ENCODE results near the gene B3GALT6. TPM values are rescaled to one million over a fixed set of nuclear protein-coding genes. Genes with fewer than 3 reads are reported as not detected.

The B3GALT6 gene
- total RNA-seq, 3 donors from 2014 or later = 38.0 to 40.8 (median 39.0) TPM

GRCh38 chr1:1279028-1279427 is 47.0 kb downstream of the B3GALT6 start:
- ATAC-seq (no peak), DNase-seq (no peak)
- Mint-ChIP-seq H3K36me3 (ENCODE audit: insufficient read depth) (no peaks in the 10 kb centered on the region), H3K4me3 (no peak overlapping the region), H3K4me1 (ENCODE audit: low read depth) (peaks cover 4% of the 10 kb centered on the region), H3K9me3 (no peaks in the 10 kb centered on the region), H3K27me3 (ENCODE audit: low read depth) (no peaks in the 10 kb centered on the region)

DNA sequence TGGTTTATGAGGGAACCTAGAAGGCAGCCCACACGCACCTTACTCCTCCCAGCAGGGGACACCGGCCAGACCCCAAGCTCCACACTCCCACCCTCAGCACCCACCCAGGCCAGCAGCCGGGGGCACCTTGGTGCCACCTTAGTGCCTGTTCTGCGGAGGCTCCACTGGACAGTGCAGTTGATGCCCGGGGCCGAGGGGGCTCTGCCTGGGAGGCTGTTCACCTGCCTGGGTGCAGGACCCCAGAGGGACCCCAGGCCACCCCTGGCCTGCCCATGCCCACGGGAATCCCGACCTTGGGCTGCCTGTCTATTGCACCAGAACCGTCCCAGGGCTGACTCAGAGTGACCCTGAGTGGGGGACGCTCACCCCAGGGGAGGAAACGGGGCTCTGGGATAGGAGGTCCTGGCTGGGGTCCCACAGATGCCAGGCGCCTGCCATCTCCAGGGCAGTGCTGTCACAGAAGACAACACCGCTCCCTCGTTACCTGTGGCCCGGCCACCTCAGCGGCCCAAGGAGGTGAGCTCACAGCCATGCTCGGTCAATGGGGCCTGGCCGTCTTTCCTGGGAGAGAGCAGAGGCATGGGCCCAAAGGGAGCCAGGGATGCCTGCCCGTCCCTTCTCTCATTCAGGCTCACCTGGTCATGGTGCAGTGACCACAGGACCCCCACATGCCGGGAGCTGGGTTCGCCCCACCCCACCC is 48.9 kb downstream of the B3GALT6 start:
- Mint-ChIP-seq H3K36me3 (ENCODE audit: insufficient read depth) (no peaks in the 10 kb centered on the region), H3K27me3 (ENCODE audit: low read depth) (no peaks in the 10 kb centered on the region), H3K4me3 (no peak overlapping the region), H3K9me3 (no peaks in the 10 kb centered on the region), H3K4me1 (ENCODE audit: low read depth) (no peaks in the 10 kb centered on the region)
- DNase-seq (no peak), ATAC-seq (no peak)

DNA sequence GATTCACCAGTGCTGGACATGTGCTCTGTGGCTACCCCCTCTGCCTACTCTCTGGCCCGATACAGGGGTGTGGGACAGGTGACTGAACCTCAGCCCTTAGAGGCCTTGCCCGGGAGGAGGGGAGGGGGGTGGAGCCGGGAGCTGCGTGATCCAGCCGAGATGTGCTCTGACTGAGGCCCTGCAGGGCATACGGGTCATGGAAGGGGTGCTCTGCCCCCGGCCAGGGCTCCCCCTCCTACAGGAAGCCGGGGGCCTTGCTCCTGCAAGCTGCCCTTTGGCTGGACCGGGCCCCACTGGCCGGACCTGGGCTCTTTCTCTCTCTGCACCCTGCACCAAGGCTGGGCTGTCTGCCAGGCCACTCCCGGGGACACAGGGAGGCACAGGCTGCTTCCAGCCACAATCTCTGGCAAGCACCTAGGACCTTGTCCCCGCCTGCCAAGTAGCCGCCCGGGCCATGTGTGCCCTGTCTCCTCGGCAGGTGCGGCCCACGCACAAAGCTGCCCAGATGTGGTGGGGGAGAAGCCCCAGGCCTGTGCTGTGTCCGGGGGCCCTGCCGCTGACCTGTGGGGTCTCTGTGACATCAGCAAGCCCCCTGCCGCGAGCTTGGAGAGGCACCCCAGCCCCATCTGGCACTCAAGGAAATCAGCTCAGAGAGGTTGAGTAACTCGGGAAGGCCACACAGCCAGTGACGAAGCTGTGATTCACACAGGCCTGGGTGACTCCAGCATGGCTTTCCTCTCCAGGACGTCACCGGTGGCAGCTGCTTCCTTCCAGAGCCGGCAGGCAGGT is 49.7 kb downstream of the B3GALT6 start:
- DNase-seq (no peak), ATAC-seq (no peak)
- Mint-ChIP-seq H3K9me3 (no peaks in the 10 kb centered on the region), H3K4me1 (ENCODE audit: low read depth) (no peaks in the 10 kb centered on the region), H3K4me3 (no peak overlapping the region), H3K27me3 (ENCODE audit: low read depth) (no peaks in the 10 kb centered on the region), H3K36me3 (ENCODE audit: insufficient read depth) (no peaks in the 10 kb centered on the region)

GRCh38 chr1:1282998-1283397 is 51.0 kb downstream of the B3GALT6 start:
- ATAC-seq = peak in 1 of 2 donors; percentile 51
- H3K9me3 Mint-ChIP-seq = no peaks in the 10 kb centered on the region
- no peaks in the 10 kb centered on the region for H3K27me3 Mint-ChIP-seq (ENCODE audit: low read depth)
- no peaks in the 10 kb centered on the region for H3K36me3 Mint-ChIP-seq (ENCODE audit: insufficient read depth)
- no peak overlapping the region for H3K4me3 Mint-ChIP-seq
- no peak for DNase-seq
- no peaks in the 10 kb centered on the region for H3K4me1 Mint-ChIP-seq (ENCODE audit: low read depth)

GRCh38 chr1:1283821-1284220 is 51.8 kb downstream of the B3GALT6 start:
- Mint-ChIP-seq H3K4me1 (ENCODE audit: low read depth) (no peaks in the 10 kb centered on the region), H3K4me3 (no peak overlapping the region)

More at GRCh38 chr1:1283821-1284220, 51.8 kb downstream of the B3GALT6 start:
- ATAC-seq (no peak), DNase-seq (no peak)
- H3K36me3 Mint-ChIP-seq (ENCODE audit: insufficient read depth) = no peaks in the 10 kb centered on the region
- H3K9me3 Mint-ChIP-seq = no peaks in the 10 kb centered on the region
- no peaks in the 10 kb centered on the region for H3K27me3 Mint-ChIP-seq (ENCODE audit: low read depth)

Other genes with a start within 250 kb of the B3GALT6 start
- 1 to 10 TPM; 1.3 to 3.0 (median 2.7) TPM for gene HES4, start 232.1 kb upstream of the B3GALT6 start, total RNA-seq
- 10 to 100 TPM; 22.3 to 23.7 (median 22.9) TPM for gene ISG15, start 218.7 kb upstream of the B3GALT6 start, total RNA-seq
- 10 to 100 TPM; 12.0 to 18.0 (median 15.2) TPM for gene AGRN, start 212.1 kb upstream of the B3GALT6 start, total RNA-seq
- under 1 TPM in 1 of 3 donors, not detected in 2; 0.16 TPM for gene RNF223, start 157.9 kb upstream of the B3GALT6 start, total RNA-seq
- gene C1orf159, start 116.1 kb upstream of the B3GALT6 start, total RNA-seq = 10 to 100 TPM; 22.3 to 27.6 (median 26.8) TPM
- not detected for gene TTLL10, start 58.4 kb upstream of the B3GALT6 start, total RNA-seq
- gene TNFRSF18, start 25.6 kb upstream of the B3GALT6 start, total RNA-seq = 100 to 1,000 TPM; 102 to 212 (median 155) TPM
- gene TNFRSF4, start 18.1 kb upstream of the B3GALT6 start, total RNA-seq = 100 to 1,000 TPM; 480 to 735 (median 495) TPM
- 100 to 1,000 TPM; 191 to 242 (median 193) TPM for gene SDF4, start 236 bp upstream of the B3GALT6 start, total RNA-seq
- gene C1QTNF12, start 14.5 kb downstream of the B3GALT6 start, total RNA-seq = 1 to 10 TPM; 1.6 to 2.2 (median 2.1) TPM
- 10 to 100 TPM; 89.3 to 93.6 (median 91.2) TPM for gene UBE2J2, start 41.6 kb downstream of the B3GALT6 start, total RNA-seq
- gene SCNN1D, start 48.2 kb downstream of the B3GALT6 start, total RNA-seq = 1 to 10 TPM; 2.8 to 3.9 (median 3.2) TPM
- gene ACAP3, start 75.7 kb downstream of the B3GALT6 start, total RNA-seq = 10 to 100 TPM; 28.4 to 37.6 (median 30.1) TPM
- 10 to 100 TPM; 38.9 to 40.7 (median 39.5) TPM for gene PUSL1, start 76.4 kb downstream of the B3GALT6 start, total RNA-seq
- gene INTS11, start 92.4 kb downstream of the B3GALT6 start, total RNA-seq = 100 to 1,000 TPM; 164 to 181 (median 172) TPM
- 10 to 100 TPM; 16.0 to 18.4 (median 18.1) TPM for gene CPTP, start 92.6 kb downstream of the B3GALT6 start, total RNA-seq
- gene TAS1R3, start 99.0 kb downstream of the B3GALT6 start, total RNA-seq = under 1 TPM; 0.15 to 0.29 (median 0.19) TPM
- 10 to 100 TPM; 70.7 to 74.6 (median 72.1) TPM for gene DVL1, start 117.2 kb downstream of the B3GALT6 start, total RNA-seq
- under 1 TPM; 0.41 to 0.53 (median 0.47) TPM for gene MXRA8, start 126.3 kb downstream of the B3GALT6 start, total RNA-seq
- 100 to 1,000 TPM; 218 to 244 (median 220) TPM for gene AURKAIP1, start 143.0 kb downstream of the B3GALT6 start, total RNA-seq
- gene CCNL2, start 167.1 kb downstream of the B3GALT6 start, total RNA-seq = 100 to 1,000 TPM; 112 to 127 (median 118) TPM
- gene MRPL20, start 175.1 kb downstream of the B3GALT6 start, total RNA-seq = 100 to 1,000 TPM; 254 to 300 (median 271) TPM
- under 1 TPM in 1 of 3 donors, not detected in 2; 0.15 TPM for gene ANKRD65, start 189.0 kb downstream of the B3GALT6 start, total RNA-seq
- gene VWA1, start 203.5 kb downstream of the B3GALT6 start, total RNA-seq = under 1 TPM; 0.18 to 0.58 (median 0.19) TPM
- 1 to 10 TPM in 1 of 3 donors, under 1 TPM in 2; 0.33 to 1.1 (median 0.74) TPM for gene ATAD3C, start 217.5 kb downstream of the B3GALT6 start, total RNA-seq
- gene ATAD3B, start 239.5 kb downstream of the B3GALT6 start, total RNA-seq = 100 to 1,000 TPM; 193 to 208 (median 194) TPM

Measured in activated T-cell treated with anti-CD3 and anti-CD28 coated beads, Interleukin-2, amount 50 U/mL, for 4 hours (primary cell).